ENCODE results near the gene TRPV2. TPM values are rescaled to one million over a fixed set of nuclear protein-coding genes. Genes with fewer than 3 reads are reported as not detected.
"Not testable (repeated sequence)": the region's sequence is repeated elsewhere in the genome, so short reads cannot be mapped to it uniquely, and the experiment has no call there.

TRPV2 gene
- total RNA-seq, 1 donor: 71.3 TPM

- Histone ChIP-seq H3K9me3 (ENCODE audit: low read depth, low read length) (no peaks in the 10 kb centered on the region), H3K79me2 (ENCODE audit: insufficient read depth, low read length) (peaks cover 55% of the 10 kb centered on the region), H3K4me3 (ENCODE audit: insufficient read depth, low read length) (peak overlapping the region; percentile 91), H4K20me1 (ENCODE audit: insufficient read depth, low read length) (peaks cover 52% of the 10 kb centered on the region), H3K4me2 (ENCODE audit: insufficient read depth, low read length) (peak overlapping the region; percentile 90), H3K4me1 (ENCODE audit: insufficient read depth, low read length) (peaks cover 36% of the 10 kb centered on the region), H2AFZ (ENCODE audit: low read length) (no peak overlapping the region), H3K36me3 (ENCODE audit: insufficient read depth, low read length) (peaks cover 51% of the 10 kb centered on the region), H3K27me3 (ENCODE audit: insufficient read depth, low read length) (no peaks in the 10 kb centered on the region), H3K27ac (ENCODE audit: low read depth, low read length) (peak overlapping the region; percentile 91)
- no peak for TF ChIP-seq CTCF (IDR thresholded peaks at IDR 0.05; ENCODE audit: extremely low read depth, low read depth, low read length)
- DNase-seq (ENCODE audit: insufficient read length, low spot score, missing footprints): peak; percentile 59
Measured at GRCh38 chr17:16439811-16440351, 24.5 kb downstream of the TRPV2 start.

GRCh38 chr17:16440354-16440753, 25.0 kb downstream of the TRPV2 start:
- H3K79me2 ChIP-seq (ENCODE audit: insufficient read depth, low read length): peaks cover 55% of the 10 kb centered on the region

GRCh38 chr17:16440901-16441629, 25.7 kb downstream of the TRPV2 start:
- no peak for TF ChIP-seq CTCF (IDR thresholded peaks at IDR 0.05; ENCODE audit: extremely low read depth, low read depth, low read length)
- H3K27ac ChIP-seq (ENCODE audit: low read depth, low read length): peak overlapping the region; percentile 3
- DNase-seq (ENCODE audit: insufficient read length, low spot score, missing footprints): peak; percentile 72
- peak overlapping the region; percentile 90 for H3K4me2 ChIP-seq (ENCODE audit: insufficient read depth, low read length)
- peaks cover 60% of the 10 kb centered on the region for H4K20me1 ChIP-seq (ENCODE audit: insufficient read depth, low read length)
- H3K9me3 ChIP-seq (ENCODE audit: low read depth, low read length): no peaks in the 10 kb centered on the region
- H3K4me1 ChIP-seq (ENCODE audit: insufficient read depth, low read length): peaks cover 36% of the 10 kb centered on the region
- H3K79me2 ChIP-seq (ENCODE audit: insufficient read depth, low read length): peaks cover 55% of the 10 kb centered on the region
- peaks cover 57% of the 10 kb centered on the region for H3K36me3 ChIP-seq (ENCODE audit: insufficient read depth, low read length)
- H2AFZ ChIP-seq (ENCODE audit: low read length): no peak overlapping the region
- H3K27me3 ChIP-seq (ENCODE audit: insufficient read depth, low read length): no peaks in the 10 kb centered on the region
- H3K4me3 ChIP-seq (ENCODE audit: insufficient read depth, low read length): peak overlapping the region; percentile 91

More at GRCh38 chr17:16440354-16440753, 25.0 kb downstream of the TRPV2 start:
- H2AFZ ChIP-seq (ENCODE audit: low read length); H3K9me3 ChIP-seq (ENCODE audit: low read depth, low read length); DNase-seq (ENCODE audit: insufficient read length, low spot score, missing footprints); H3K27me3 ChIP-seq (ENCODE audit: insufficient read depth, low read length): not testable (repeated sequence)
- Histone ChIP-seq H3K4me1 (ENCODE audit: insufficient read depth, low read length) (peaks cover 36% of the 10 kb centered on the region), H3K36me3 (ENCODE audit: insufficient read depth, low read length) (peaks cover 52% of the 10 kb centered on the region), H3K4me2 (ENCODE audit: insufficient read depth, low read length) (peak overlapping the region; percentile 90), H3K27ac (ENCODE audit: low read depth, low read length) (peak overlapping the region; percentile 91), H4K20me1 (ENCODE audit: insufficient read depth, low read length) (peaks cover 54% of the 10 kb centered on the region), H3K4me3 (ENCODE audit: insufficient read depth, low read length) (peak overlapping the region; percentile 91)

GRCh38 chr17:16442141-16442540, 26.8 kb downstream of the TRPV2 start:
- H3K27me3 ChIP-seq (ENCODE audit: insufficient read depth, low read length): no peaks in the 10 kb centered on the region
- peaks cover 62% of the 10 kb centered on the region for H3K36me3 ChIP-seq (ENCODE audit: insufficient read depth, low read length)
- peaks cover 36% of the 10 kb centered on the region for H3K4me1 ChIP-seq (ENCODE audit: insufficient read depth, low read length)
- peaks cover 66% of the 10 kb centered on the region for H4K20me1 ChIP-seq (ENCODE audit: insufficient read depth, low read length)
- H3K79me2 ChIP-seq (ENCODE audit: insufficient read depth, low read length): peaks cover 55% of the 10 kb centered on the region
- H3K27ac ChIP-seq (ENCODE audit: low read depth, low read length): peak overlapping the region; percentile 3
- no peak for TF ChIP-seq CTCF (IDR thresholded peaks at IDR 0.05; ENCODE audit: extremely low read depth, low read depth, low read length)
- peak overlapping the region; percentile 33 for H3K4me3 ChIP-seq (ENCODE audit: insufficient read depth, low read length)
- no peak overlapping the region for H2AFZ ChIP-seq (ENCODE audit: low read length)
- H3K9me3 ChIP-seq (ENCODE audit: low read depth, low read length): no peaks in the 10 kb centered on the region
- DNase-seq (ENCODE audit: insufficient read length, low spot score, missing footprints): peak; percentile 78
- H3K4me2 ChIP-seq (ENCODE audit: insufficient read depth, low read length): peak overlapping the region; percentile 90

Measured in osteoblast (primary cell).